Adrenal gland (tissue), 5 donors: ENCODE measurements around the gene DHFR2.

Experiments used
- CTCF ChIP-seq, 6 experiments: fragments of 450-650 bp in 4 of 6; fragments of 200-600 bp in 2 of 6; sonication (generic) in 1 of 6; IDR thresholded peaks; 1 replicate in 5 of 6; 2 replicates in 1 of 6; pipeline versions ENCODE4 v1.5.1 to v1.8.0; 2016 to 2021; ENCODE audit warnings: antibody characterized with exemption in 6 of 6, mild to moderate bottlenecking in 2 of 6, moderate library complexity in 1 of 6
- POLR2A ChIP-seq, 2 donors: fragments of 450-650 bp; IDR thresholded peaks; one replicate each; pipeline ENCODE4 v1.6.1; 2017; ENCODE audit warnings: antibody characterized with exemption in 2 of 2, mild to moderate bottlenecking in 2 of 2, moderate library complexity in 1 of 2
- donor health status: DM: no; HTN: no; CAD: no.

GRCh38 chr3:94065819-94066480, 3.2 kb upstream of the DHFR2 start:
- no peak for TF ChIP-seq CTCF (IDR thresholded peaks at IDR 0.05)
- no peak for TF ChIP-seq POLR2A (IDR thresholded peaks at IDR 0.05)
